Esophagus mucosa (tissue), 1 donor: ENCODE measurements around the gene MFSD6. TPM values are rescaled to one million over a fixed set of nuclear protein-coding genes. Genes with fewer than 3 reads are reported as not detected.
"Not testable (repeated sequence)": the region's sequence is repeated elsewhere in the genome, so short reads cannot be mapped to it uniquely, and the experiment has no call there.

Source experiments
- ATAC-seq: fragments of 200-7000 bp; cut with Tn5 transposase; one replicate; pipeline ENCODE4 v1.9.1; 2020
- total RNA-seq: library from RNA; stranded (reverse); gene quantifications from one replicate; pipeline ENCODE4 v1.2.4, GENCODE V29; 2023
- donor health status: DM: yes; HTN: yes; CAD: no.

Gene MFSD6
- total RNA-seq, 1 donor from 2014 or later, result 59.2 TPM

DNA sequence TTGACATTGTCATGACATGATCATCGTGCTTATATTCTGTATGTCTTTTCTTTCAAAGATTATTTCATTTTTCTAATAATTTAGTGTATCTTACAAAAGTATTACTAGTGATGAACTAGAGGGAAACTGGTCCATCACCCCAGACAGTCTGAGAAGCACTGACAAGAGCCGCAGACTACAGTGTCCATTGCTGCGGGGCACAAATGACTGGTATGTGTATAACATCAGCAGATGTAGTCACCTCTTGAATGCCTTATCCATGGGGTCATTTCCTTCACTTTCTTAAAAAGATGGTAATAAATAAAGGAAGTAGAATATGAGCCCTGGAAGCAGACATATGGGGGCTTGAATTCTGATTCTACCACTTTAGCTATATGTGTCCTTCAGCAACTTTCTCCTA is 96.8 kb downstream of the MFSD6 start:
- ATAC-seq, result no peak

- no peak for ATAC-seq
These were observed 97.5 kb downstream of the MFSD6 start for GRCh38 chr2:190505696-190506095.

DNA sequence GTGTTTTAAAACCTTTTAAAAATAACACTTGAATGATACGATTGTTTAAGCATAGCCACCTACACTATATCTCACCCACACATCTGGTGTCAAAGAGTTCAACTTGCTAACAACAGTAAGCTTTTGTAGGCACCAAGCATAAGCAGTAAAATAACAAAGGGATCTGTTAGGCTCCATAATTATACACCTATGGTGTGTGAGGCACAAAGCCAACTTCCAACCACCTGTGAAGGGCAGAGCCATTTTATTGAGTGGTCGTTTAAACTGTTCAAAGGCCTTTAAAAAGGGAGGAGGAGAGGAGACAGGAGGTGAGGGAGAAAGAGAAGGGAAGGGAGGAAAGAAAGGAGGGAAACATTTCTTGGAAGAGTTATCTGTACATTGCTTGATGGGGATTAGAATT is 98.5 kb downstream of the MFSD6 start:
- ATAC-seq, result no peak

GRCh38 chr2:190507135-190507534 is 99.0 kb downstream of the MFSD6 start:
- no peak for ATAC-seq

GRCh38 chr2:190509895-190510294 is 101.7 kb downstream of the MFSD6 start:
- not testable (repeated sequence) for ATAC-seq

DNA sequence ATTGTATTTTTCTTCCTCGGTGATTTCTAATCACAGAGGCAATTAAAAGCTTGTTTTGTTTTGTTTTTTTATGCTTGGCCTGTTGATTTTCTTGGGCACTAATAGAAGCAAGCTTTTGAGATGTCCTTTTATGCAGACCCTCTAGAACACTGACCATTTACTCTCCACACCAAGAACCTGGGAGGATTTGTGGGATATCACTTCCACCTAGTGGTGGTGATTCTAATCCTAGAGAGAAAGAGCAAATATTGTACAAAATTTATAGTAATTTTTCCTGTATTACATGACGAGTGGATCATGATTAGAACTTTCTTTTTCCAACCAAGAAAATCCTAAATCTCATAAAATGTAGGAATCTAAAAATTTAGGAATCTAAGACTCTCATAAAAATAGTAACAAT is 102.9 kb downstream of the MFSD6 start:
- ATAC-seq, result no peak

- ATAC-seq, result peak; percentile 29
These were observed 104.5 kb downstream of the MFSD6 start for GRCh38 chr2:190512539-190513095.

DNA sequence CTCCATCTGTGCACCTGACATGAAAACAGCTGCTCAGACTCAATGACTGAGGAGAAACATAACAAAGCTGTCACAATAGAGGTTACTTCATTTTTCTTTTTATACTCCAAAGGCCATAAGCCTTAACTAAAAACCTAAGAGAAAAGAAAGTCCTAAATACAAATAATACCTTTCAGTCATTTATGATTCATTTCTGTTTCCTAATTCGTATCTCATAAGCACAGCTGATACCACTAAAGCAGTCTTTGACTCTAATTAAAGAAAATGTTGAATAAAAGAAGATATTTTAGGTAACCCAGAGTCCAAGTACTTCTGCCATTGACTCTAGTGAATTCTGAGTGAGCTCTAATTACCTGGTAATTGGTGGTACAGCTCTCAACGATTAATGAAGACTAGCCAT is 105.7 kb downstream of the MFSD6 start:
- ATAC-seq, result no peak

DNA sequence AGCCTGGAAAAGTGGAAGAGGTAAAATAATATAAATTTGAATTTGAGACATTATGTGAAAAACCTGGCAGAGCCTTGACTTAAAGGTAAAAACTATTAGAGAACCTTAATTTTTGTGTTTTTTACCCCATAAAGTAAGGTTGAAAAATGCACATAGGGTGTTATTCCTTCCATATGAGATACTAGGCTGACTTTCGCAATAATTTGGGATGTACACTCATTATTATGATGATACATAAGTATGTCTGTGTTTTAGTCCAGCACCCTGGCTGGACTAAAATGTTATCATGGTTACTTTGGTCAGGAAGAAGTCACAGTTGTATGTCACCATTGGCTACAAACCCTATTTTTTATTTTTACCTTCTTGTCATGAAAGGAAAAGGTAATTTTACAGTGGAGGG is 106.5 kb downstream of the MFSD6 start:
- no peak for ATAC-seq

- no peak for ATAC-seq
These were observed 107.5 kb downstream of the MFSD6 start for GRCh38 chr2:190515687-190516086.

- no peak for ATAC-seq
These were observed 109.3 kb downstream of the MFSD6 start for GRCh38 chr2:190517468-190517867.

GRCh38 chr2:190519975-190520767 is 112.0 kb downstream of the MFSD6 start:
- no peak for ATAC-seq

GRCh38 chr2:190524928-190525327 is 116.8 kb downstream of the MFSD6 start:
- ATAC-seq, result no peak

- ATAC-seq, result no peak
These were observed 118.1 kb downstream of the MFSD6 start for GRCh38 chr2:190526105-190526750.

DNA sequence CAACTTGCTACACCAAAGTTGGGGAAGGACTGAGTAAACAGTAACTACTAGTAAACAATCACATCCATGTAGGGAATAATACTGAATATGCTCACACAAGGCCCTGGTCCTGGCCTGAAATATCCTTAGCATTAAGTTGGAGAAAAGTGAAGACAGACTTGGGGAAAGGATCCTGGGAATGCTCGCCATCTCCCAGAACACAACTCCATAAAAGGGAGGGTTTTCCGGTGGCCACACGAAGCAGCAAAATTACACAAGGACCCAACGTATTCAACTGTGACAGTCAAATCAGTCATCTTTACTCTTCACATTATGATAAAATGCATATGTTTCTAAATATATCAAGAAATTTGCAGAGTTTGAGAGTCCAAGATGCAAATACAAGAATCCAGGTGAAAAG is 119.1 kb downstream of the MFSD6 start:
- ATAC-seq, result no peak

- ATAC-seq, result no peak
These were observed 119.8 kb downstream of the MFSD6 start for GRCh38 chr2:190527918-190528317.

GRCh38 chr2:190528521-190529001 is 120.4 kb downstream of the MFSD6 start:
- ATAC-seq, result peak; percentile 56

- ATAC-seq, result peak; percentile 38
These were observed 121.5 kb downstream of the MFSD6 start for GRCh38 chr2:190529486-190530247.

- ATAC-seq, result no peak
These were observed 122.2 kb downstream of the MFSD6 start for GRCh38 chr2:190530248-190530900.

DNA sequence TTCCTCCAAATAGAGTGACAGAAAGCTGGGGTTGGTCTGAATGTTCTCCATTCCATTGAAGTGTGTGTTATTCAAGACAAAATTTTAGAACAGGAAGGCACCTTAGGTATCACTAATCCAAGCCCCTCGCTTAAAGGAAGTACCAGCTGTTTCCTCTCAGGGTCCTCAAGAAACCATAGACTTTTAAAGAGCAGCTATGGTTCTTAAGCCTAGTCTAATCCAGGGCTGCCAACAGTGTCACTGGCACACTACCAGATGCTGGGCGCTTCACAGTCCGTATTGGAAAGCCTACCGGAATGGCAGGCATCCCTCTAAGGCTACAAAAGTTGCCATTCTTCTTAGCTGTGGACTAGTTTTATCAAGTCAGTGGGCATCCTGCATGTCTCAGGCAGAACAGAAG is 124.4 kb downstream of the MFSD6 start:
- ATAC-seq, result no peak

GRCh38 chr2:190533175-190533967 is 125.2 kb downstream of the MFSD6 start:
- ATAC-seq, result no peak

- ATAC-seq, result peak; percentile 32
These were observed 125.8 kb downstream of the MFSD6 start for GRCh38 chr2:190533968-190534309.
